Right renal pelvis (tissue), 4 donors: Measurements from ENCODE around the gene ZNF121. TPM values are rescaled to one million over a fixed set of nuclear protein-coding genes. Genes with fewer than 3 reads are reported as not detected.
"Not testable (repeated sequence)": the region's sequence is repeated elsewhere in the genome, so short reads cannot be mapped to it uniquely, and the experiment has no call there.

Experiments
- DNase-seq, 4 donors: peaks; one replicate each; pipeline ENCODE4 v3.0.0-alpha.2; 2013; ENCODE audit warnings: low read depth in 4 of 4, low spot score in 3 of 4, missing footprints in 1 of 4
- polyA plus RNA-seq, 4 donors: library from polyadenylated mRNA; unstranded; fragments of 120-200 nt; gene quantifications; one replicate each; pipeline ENCODE4 v1.2.1, GENCODE V29; 2013; ENCODE audit not compliant: insufficient read length in 4 of 4

The ZNF121 gene
- polyA plus RNA-seq: 10 to 100 TPM; 14.4 to 16.0 (median 15.6) TPM

DNA sequence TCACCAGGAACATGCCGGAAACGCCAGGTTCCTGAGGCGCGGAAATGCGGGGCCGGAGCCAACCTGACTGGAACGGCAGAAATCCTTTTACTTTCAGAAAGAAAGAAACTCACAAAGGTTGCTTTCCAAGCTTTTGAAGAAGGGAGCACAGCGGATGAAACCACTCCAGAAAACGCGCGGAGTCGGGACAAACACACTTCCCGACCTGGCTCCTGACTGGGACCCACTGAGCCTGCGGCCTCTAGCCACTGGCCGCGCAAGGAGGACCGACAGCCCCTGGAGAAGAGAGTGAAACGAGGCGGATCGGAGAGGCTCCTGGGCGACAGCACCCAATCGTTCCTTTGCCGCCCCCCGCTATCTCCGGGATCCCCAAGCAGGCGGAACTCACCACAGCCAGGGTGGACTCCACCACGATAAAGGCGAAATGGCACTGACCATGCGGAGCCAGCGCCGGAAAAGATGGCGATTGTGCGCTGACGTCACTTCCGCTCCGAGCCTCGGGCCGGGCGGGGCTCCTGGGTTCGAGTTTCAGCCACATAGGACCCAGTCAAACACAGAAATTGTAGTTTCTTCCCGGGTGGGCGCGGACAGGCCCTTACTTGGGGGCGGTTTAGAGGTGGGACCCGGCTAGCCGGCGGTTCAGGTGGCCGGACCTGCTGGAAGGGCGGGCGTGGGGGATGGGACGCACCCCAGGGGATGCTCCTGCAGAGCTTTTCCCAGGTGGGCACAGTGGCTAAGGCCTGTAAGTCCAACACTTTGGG is at the start of gene ZNF121:
Gene ZNF121 (minus strand): TSS at position 432 of the 761 bp plus-strand sequence. CDS start 16,407 bp downstream, outside the sequence.
- DNase-seq: peak; percentile 80 to 91 (median 80)

DNA sequence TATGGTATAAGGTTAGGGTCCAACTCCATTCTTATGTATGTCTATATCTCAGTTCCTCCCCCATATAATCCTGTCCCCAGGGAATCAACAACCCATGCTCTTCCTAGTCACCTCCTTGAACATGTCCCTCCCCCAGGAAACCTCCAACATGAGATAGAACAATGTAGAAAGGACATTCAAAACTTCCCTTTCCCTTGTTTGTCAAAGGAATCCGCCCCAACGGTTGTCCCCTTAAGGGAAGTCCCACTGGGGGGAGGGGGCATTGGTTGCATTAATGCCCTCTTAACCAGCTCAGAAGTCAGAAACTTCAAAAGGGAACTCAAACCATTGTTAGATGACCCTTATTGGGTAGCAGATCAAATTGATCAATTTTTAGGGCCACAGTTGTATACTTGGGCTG is 43.6 kb upstream of the ZNF121 start:
- DNase-seq: no peak

DNA sequence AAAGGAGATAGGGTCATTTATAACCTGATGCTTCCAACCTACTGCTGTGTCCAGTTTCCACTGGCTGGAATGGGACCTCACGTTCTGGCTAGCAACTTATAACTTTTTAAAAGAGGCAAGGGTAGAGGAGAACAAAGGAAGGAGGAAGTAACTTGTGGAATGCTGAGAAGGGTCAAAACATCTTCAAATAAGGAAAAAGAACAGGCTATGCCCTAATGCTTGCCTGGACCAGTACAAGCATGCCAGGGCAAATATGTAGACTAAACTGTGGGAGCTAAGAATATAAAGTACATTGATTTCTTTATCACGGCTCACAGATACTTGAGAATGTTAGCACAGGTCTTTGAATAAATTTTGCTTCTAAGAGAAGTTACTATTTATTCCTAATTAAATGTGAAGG is 38.2 kb upstream of the ZNF121 start:
- DNase-seq: no peak

DNA sequence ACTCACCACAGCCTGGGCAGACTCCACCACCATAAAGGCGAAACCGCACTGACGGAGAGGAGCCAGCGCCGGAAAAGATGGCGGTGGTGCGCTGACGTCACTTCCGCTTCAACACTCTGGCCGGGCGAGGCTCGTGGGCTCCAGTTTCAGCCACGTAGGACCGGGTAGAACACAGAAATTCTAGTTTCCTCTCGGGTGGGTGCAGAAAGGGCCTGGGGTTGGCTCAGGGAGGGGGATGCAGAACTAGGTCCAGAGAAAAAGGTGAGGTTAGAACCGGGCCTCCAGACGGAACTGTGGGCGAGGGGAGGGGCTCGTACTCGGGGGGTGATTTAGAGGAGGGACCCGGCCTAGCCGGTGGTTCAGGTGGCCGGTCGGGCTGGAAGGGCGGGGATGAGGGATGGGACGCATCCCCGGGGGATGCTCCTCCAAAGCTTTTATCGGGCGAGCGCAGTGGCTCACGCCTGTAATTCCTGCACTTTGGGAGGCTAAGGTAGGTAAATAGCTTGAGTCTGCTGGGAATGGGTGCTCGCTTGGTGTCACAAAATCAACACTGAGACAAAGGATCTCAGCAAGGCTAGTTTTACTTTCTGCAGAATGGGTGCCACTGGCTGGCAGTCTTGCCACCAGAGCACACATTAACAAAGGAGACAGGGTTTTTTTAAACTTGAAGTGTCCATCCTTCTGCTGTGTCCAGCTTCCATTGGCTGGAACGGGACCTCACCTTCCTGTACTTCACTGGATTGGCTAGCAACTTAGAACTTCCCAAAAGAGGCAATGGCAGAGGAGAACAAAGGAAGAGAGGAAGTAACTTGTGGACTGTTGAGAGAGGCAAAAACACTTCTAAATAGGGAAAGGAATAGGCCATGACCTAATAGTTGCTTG is 37.1 kb upstream of the ZNF121 start, which contains the start of gene ZNF561:
Gene ZNF561 (minus strand): TSS at position 77 of the 882 bp plus-strand sequence. CDS start 1,776 bp downstream, outside the sequence.
- DNase-seq: peak; percentile 78 to 95 (median 82)

DNA sequence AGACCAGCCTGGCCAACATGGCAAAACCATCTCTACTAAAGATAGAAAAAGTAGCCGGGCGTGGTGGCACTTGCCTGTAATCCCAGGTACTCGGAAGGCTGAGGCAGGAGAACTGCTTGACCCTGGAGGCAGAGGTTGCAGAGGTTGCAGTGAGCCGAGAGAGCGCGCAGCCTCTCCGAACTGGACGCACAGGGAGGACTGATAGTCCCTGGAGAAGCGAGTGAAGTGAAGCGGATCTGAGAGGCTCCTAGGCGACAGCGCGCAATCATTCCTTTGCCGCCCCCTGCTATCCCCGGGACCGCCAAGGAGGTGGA is 36.5 kb upstream of the ZNF121 start:
- DNase-seq: no peak

DNA sequence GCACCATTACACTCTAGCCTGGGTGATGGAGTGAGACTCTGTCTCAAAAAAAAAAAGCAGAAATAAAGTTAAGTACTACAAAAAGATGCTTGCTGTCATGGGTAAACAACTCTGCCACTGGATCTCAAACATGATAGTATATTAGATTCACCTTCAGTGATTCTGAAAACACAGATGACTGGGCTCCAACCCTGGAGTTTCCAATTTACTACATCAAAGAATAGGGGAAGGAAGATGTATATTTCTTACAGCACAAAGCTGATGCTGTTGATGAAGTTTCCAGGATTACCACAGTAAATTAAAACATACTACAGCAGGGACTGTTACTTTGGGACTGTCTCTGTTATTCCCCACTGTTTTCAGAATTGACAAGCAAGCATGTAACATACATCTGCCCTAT is 31.5 kb upstream of the ZNF121 start:
- DNase-seq: no peak

DNA sequence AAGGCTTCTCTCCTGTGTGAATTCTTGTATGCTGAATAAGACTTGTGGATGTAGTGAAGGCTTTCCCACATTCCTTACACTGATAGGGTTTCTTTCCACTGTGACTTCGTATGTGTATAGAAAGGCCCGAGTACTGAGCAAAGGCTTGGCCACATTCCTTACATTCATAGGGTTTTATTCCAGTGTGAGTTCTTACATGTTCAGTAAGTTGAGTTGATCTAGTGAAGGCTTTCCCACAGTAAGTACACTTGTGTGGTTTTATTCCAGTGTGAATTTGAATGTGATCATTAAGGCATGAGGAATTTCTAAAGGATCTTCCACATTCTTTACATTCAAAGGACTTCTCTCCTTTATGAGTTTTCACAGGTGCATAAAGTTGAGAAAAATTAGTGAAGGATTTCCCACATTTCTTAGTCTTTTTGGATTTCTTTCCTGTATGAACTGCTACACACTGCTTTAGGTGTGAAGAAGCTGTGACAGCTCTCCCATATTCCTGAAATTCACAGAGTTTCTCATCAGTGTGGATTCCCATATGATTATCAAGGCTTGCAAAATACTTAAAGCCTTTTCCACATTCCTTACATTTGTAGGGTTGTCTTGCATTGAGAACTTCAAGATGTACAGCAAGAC is 26.3 kb upstream of the ZNF121 start:
- no peak for DNase-seq

DNA sequence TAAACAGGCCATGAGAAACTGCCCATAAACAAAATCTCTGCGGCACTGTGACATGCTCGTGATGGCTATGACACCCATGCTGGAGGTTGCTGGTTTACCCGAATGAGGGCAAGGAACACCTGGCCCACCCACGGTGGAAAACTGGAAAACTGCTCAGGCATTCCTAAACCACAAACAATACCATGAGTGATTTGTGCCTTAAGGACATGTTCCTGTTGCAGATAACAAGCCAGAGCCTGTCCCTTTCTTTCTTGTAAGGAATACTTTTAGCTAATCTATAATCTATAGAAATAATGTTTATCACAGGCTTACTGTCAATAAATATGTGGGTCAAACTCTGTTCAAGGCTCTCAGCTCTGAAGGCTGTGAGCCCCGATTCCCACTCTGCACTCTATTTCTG is 24.6 kb upstream of the ZNF121 start:
- DNase-seq: no peak

DNA sequence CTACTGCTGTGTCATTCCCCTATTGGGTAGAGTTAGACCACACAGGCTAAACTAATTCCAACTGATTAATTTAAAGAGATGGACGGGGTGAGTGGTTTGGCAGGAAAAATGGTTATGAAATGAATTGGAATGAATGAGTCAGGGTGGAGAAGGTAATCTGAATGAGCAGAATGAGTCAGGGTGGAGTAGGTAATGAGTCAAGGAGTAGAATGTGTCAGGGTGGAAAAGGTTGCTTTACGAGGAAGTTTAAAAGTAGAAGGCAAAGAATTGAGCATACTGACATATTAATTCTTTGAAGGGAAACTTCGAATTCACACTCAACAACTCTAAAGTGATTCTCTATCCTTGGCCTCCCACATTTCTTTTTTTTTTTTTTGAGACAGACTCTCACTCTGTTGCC is 12.7 kb upstream of the ZNF121 start:
- DNase-seq: no peak

DNA sequence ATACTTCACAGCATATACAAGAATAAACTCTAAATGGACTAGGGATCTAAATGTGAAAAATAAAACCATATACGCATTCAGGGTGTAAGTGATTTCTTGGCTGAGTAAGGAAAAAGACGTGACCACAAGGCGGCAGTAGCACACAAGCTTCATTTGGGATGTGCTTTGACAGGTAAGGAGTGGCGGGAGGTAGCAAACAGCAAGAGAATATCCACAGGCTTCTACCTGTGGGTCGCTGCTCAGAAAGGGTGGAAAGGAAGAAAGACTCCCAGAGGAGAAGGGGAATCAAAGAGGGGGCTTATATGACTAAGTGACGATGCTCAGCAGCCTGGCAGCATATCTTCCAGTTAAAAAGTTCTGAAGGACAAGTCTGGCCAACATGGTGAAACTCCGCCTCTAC is 2.5 kb upstream of the ZNF121 start:
- DNase-seq: peak; percentile 36 to 54 (median 44)

DNA sequence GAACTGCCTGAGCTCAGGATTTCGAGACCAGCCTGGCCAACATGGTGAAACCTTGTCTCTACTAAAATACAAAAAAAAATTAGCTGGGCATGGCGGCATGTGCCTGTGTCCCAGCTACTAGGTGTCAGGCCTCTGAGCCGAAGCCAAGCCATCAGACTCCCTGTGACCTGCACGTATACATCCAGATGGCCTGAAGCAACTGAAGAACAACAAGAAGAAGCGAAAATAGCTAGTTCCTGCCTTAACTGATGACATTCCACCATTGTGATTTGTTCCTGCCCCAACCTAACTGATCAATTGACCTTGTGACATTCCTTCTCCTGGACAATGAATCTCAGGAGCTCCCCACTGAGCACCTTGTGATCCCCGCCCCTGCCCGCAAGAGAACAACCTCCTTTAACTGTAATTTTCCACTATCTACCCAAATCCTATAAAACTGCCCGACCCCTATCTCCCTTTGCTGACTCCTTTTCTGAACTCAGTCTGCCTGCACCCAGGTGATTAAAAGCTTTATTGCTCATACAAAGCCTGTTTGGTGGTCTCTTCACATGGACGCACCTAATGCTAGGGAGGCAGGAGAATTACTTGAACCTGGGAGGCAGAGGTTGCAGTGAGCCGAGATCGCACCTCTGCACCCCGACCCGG is 2.1 kb downstream of the ZNF121 start:
- DNase-seq: not testable (repeated sequence)

DNA sequence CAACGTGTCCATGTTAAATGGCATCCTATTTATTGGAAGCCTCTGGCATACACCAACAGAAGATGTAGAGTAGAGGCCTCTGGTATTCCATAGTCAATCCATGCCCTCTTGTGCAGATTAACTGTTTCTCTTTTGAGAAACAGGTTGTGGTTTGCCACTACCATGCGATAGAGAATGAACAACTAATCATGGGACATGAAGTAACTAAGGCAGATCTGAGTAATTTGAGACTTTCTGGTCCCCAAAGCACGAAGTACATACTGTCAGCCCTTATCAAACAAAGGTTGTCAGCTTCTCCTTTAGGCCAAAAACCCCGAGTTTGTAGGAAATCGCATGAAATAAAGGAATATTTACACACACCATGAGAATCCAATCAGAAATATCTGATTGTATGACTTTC is 3.6 kb downstream of the ZNF121 start:
- no peak for DNase-seq

DNA sequence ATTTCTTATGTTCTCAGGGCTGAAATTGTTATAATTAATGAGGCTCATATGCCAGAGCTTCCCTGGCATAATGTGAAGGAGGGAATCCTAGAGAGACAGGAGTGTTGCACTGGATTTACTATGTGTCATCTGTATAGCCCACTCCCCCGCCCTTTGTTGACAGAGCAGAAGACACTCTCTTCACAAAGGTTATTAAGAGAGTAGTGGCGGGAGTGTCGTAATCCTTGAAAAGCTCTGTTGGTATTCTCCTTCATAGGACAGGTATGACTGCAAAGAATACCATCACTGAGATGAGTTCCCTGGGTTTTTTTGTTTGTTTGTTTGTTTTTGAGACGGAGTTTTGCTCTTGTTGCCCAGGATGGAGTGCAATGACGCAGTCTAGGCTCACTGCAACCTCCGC is 14.0 kb downstream of the ZNF121 start:
- no peak for DNase-seq

DNA sequence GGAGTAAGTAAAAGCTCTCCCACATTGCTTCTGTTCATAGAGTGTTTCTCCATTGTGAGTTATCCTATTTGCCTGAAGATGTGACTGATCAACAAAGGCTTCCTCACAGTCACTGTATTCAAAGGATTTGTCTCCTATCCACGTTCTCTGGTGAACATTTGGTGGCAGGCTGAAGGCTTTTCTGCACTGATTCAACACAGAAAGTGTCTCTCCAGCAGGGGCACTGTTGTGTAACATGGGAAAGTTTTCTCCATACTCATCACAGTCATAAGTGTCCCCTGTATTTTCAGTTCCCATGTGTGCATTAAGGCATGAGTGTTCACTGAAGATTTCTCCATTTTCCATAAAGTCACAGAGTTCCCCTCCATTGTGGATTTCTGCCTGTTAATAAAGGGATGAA is 17.6 kb downstream of the ZNF121 start:
- DNase-seq: no peak

DNA sequence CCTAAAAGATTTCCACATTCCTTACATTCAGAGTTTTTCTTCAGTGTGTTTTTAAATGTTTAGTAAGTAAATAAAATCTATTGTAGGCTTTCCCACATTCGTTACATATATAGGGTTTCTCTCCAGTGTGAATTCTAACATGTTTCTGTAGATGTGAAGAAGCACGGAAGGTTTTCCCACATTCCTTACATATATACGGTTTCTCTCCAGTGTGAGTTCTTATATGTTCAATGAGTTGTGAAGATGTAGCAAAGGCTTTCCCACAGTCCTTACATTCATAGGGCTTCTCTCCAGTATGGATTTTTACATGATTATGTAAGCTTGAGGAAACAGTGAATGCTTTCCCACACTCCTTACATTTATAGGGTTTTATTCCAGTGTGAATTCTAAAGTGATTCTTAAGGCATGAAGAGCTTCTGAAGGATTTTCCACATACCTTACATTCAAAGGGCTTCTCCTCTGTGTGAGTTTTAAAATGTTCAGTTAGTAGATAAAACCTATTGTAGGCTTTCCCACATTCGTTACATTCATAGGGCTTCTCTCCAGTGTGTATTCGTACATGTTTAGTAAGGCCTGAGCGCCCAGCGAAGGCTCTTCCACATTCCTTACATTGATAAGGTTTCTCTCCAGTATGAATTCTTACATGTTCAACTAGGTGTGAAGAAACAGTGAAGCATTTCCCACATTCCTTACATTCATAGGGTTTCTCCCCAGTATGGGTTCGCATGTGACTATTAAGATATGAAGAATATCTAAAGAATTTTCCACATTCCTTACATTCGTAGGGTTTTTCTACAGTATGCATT is 18.2 kb downstream of the ZNF121 start:
- no peak for DNase-seq

DNA sequence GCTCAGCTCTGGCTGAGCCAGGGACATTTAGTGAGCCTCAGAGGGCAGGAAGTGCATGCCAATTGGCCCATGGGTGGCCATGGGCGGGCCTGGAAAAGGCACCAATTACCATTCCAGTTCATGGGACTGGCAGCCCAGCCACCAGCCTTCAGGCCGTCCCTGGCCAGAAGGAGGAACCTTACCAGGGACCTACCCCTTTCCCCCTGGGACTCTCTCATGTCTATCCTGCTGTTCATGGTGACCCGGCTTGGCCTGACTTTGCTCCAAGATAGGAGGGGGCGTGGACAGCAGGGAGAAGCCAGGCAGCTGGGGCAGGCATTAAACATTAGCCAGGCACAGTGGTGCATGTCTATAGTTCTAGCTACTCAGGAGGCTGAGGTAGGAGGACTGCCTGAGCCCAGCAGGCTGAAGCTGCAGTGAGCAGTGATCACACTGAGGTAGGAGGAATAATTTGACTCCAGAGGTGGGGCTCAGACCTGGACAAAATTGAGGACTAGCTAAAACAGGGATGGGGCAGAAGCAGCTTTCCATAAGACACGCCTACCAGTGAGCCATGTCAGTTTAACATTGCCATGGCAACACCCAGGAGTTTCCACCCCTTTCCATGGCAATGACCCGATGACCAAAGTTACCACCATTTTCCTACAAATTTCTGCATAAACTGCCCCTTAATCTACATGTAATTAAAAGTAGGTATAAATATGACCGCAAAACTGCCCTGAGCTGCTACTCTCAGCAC is 31.6 kb downstream of the ZNF121 start:
- no peak for DNase-seq

DNA sequence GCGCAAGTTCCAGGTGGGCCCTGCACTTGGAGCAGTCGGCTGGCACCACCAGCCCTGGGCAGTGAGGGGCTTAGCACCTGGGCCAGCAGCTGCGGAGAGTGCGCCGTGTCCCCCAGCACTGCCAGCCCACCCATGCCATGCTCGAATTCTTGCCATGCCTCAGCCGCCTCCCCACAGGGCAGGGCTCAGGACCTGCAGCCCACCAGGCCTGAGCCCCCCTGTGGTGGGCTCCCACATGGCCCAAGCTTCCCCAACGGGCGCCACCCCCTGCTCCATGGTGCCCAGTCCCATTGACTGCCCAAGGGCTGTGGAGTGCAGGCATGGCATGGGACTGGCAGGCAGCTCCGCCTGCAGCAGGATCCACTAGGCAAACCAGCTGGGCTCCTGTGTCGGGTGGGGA is 36.4 kb downstream of the ZNF121 start:
- DNase-seq: no peak

DNA sequence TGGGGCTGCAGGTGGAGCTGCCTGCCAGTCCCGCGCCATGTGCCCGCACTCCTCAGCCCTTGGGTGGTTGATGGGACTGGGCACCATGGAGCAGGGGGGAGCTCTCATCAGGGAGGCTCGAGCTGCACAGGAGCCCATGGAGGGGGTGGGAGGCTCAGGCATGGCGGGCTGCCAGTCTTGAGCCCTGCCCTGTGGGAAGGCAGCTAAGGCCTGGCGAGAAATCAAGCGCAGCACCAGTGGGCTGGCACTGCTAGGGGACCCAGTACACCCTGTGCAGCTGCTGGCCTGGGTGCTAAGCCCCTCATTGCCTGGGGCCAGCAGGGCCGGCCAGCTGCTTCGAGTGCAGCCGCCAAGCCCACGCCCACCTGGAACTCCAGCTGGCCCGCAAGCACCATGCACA is 43.0 kb downstream of the ZNF121 start:
- not testable (repeated sequence) for DNase-seq

DNA sequence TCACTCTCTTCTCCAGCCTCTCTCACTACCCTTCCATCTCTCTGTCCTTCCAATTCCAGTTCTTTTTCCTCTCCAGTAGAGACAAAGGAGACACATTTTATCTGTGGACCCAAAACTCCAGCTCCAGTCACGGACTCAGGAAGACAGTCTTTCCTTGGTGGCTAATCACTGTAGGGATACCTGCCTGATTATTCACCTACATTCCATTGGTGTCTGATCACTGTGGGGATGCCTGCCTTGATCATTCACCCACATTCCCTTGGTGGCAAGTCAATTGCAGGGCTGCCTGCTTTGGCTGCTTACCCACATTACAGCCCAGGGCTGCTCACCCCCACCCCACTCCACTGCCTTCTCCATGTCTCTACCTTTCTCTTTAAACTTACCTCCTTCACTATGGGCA is 44.4 kb downstream of the ZNF121 start:
- not testable (repeated sequence) for DNase-seq
